ENCODE results near the gene PRSS22.

The PRSS22 gene

DNA sequence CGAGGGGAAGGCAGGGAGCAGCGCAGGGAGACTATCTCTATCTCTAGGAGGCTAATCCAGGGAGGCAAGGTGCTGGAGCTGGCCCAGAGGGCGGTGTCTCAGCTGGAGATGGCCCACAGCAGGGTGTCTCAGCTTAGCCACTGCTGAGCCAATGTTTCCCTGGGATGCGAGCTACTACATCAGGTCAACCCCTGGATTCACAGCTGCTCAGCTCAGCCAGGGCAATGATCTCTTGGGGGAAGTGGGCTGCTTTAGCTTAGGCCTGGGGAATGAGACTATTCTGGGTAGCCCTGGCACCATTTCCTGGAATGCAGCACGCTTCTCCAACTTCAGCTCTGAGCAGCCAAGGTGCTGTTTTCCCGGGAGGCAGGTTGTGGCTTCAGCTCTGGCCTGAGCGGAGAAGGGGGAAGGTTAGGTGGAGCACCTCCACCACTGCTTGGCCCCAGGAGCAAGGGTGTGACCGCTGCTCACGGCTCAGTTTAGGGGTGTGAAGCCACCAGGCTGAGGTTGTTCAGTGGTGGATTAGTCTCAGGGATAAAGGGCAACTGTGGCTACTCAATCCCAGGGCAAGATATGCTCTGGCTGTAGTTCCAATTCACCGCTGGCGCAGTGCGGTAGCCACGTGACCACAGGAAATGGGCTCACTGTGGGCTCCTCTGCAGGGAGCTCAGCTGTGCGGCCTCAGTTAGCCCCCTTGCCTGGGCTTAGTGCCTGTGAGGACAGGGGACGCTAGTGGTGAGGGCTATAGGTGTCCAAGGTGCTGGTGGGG is 46.1 kb downstream of the PRSS22 start:
- no peak for DNase-seq

DNA sequence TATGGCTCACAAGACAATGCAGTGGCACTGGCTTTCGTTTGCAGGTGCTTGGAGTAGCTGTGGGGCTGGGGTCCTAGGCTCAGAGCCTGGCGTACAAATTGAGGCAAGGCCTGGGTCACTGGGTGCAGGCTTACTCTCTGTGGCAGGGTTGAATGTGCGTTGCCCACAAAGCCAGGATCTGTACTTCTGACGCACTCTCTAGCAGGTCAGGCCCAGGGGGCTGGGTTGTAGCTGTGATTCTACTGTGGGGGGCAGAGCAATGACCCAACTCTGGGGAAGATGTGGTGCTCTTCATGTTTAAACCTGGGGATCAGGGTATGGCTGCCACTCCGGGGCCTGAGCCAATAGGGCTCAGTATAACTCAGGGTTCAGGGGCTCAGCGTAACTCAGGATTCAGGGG is 47.3 kb downstream of the PRSS22 start:
- DNase-seq = no peak

DNA sequence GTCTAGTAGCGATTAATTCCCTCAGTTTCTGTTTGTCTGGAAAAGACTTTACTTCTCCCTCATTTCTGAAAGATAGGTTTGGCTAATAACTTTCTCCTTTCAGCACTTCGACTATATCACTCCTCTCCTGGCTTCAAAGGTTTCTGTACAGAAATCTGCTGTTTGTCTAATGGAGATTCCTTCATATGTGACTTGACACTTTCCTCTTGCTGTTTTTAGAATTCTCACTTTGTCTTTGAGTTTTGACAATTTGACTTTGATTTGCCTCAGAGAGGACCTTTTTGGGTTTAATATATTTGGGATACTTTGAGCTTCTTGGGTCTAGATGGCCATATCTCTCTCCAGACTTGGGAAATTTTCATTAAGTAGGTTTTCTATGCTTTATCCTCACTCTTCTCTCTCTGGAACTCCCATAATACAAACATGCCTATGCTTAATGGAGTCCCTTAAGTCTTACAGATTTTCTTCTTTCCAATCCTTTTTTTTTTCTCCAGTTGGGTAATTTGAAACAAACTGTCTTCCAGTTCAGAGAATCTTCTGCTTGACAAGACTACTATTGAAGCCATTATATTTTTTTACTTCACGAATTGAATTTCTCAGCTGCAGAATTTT is 48.7 kb downstream of the PRSS22 start:
- DNase-seq = no peak

DNA sequence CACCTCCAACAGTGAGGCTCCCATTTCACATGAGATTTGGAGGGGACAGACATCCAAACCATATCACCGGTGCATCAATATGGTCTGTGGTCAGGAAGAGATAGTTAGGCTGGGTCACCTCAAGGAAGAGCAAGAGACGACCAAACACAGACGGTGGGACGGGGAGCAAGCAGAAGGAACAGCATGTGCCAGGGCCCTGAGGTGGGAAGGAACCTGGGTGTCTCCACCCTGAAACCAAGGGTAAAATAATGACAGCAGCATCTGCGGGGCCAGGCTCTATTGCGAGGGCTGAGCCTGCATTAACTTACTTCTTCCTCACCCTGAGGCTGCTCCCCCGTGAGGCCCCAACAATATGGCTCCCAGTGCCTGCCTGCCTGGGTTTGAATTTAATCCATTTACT is 49.8 kb downstream of the PRSS22 start:
- DNase-seq = no peak

DNA sequence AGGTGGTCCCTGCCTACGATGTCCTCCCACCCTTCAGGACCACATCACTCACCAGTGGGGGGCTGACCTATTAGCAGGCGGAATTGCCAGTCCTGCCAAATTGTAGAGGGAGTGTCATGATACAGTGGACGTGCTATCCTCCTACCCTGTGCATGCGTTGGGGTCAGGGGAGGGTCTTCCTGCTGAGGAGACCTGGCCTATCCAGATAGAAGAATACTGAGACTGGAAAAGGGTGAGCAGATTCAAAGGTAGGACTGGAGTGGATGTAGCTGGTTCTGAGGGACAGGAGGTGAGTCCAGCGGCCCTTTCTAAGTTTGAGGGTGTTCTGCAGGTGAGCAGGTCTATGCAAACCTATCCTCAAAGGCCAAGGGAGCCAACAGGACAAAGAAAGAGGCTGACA is 51.7 kb downstream of the PRSS22 start:
- no peak for DNase-seq

DNA sequence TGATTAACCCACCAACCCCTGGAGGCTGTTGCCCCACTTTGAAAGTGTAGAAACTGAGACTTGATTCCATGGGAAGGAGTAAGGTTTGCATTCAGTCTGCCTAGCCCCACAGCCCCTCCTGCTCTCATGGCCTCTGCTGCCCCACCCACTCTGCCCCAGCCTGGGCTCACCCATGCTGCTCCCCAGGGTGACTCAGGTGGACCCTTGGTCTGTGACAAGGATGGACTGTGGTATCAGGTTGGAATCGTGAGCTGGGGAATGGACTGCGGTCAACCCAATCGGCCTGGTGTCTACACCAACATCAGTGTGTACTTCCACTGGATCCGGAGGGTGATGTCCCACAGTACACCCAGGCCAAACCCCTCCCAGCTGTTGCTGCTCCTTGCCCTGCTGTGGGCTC is 53.2 kb downstream of the PRSS22 start:
- DNase-seq = no peak

DNA sequence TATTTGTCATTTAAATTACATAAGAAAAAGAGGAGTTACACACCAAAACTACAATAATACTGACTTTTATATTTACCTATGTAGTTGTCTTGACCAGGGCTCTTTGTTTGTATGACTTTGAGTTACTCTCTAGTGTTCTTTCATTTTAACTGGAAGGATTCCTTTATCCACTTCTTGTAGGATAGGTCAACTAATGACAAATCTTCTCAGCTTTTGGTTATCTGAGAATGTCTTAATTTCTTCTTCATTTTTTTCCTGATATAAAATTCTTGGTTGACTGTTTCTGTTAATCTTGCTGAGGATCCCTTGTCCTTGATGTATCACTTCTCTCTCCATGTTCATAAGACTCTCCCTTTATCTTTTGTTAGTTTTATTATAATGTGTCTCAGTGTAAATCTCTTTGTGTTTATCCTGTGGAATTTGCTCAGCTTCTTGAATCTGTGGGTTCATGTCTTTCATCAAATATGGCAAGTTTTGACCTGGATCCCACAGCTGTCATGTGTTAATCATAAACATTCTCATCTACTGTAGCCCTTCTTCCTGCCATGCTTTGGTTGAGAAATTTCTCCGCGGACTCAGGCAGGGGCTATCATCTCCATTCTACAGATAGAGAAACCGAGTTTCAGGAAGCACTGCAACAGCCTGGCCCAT is 54.3 kb downstream of the PRSS22 start:
- no peak for DNase-seq

All from RPMI8226 (cell line).